Tibial nerve (tissue), 4 donors: ENCODE data around the gene PROSER2.

ENCODE experiments used
- EP300 ChIP-seq, 2 donors: sonication (generic); formaldehyde crosslinking; IDR thresholded peaks; one replicate each; pipeline ENCODE4 v1.6.1; 2017; ENCODE audit warnings: antibody characterized with exemption in 2 of 2, mild to moderate bottlenecking in 1 of 2
- POLR2A ChIP-seq, 2 donors: fragments of 450-650 bp; IDR thresholded peaks; one replicate each; pipeline ENCODE4 v1.6.1; 2017; ENCODE audit warnings: antibody characterized with exemption in 2 of 2, mild to moderate bottlenecking in 2 of 2, moderate library complexity in 2 of 2
- TF ChIP-seq, protein P1 (sequence below), 5 experiments: fragments of 200-600 bp in 3 of 5; fragments of 450-650 bp in 2 of 5; sonication (generic) in 3 of 5; IDR thresholded peaks; one replicate each; pipeline ENCODE4 v1.5.1; 2016 to 2019; ENCODE audit warnings: antibody characterized with exemption in 5 of 5, mild to moderate bottlenecking in 3 of 5, moderate library complexity in 2 of 5

- TF ChIP-seq EP300 (IDR thresholded peaks at IDR 0.05) (no peak), POLR2A (IDR thresholded peaks at IDR 0.05) (no peak)
- TF ChIP-seq, protein P1, sequence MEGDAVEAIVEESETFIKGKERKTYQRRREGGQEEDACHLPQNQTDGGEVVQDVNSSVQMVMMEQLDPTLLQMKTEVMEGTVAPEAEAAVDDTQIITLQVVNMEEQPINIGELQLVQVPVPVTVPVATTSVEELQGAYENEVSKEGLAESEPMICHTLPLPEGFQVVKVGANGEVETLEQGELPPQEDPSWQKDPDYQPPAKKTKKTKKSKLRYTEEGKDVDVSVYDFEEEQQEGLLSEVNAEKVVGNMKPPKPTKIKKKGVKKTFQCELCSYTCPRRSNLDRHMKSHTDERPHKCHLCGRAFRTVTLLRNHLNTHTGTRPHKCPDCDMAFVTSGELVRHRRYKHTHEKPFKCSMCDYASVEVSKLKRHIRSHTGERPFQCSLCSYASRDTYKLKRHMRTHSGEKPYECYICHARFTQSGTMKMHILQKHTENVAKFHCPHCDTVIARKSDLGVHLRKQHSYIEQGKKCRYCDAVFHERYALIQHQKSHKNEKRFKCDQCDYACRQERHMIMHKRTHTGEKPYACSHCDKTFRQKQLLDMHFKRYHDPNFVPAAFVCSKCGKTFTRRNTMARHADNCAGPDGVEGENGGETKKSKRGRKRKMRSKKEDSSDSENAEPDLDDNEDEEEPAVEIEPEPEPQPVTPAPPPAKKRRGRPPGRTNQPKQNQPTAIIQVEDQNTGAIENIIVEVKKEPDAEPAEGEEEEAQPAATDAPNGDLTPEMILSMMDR (IDR thresholded peaks at IDR 0.05) = no peak
Measured at GRCh38 chr10:11910102-11910501, 86.9 kb downstream of the PROSER2 start.
